Activated naive CD8-positive, alpha-beta T cell treated with anti-CD3 and anti-CD28 coated beads, Interleukin-2, amount 50 U/mL, for 16 hours (primary cell): Measurements from ENCODE around the gene CACNG5.

ENCODE experiments used
- DNase-seq: peaks from one replicate; pipeline ENCODE4 v3.0.0-alpha.2; 2020; ENCODE audit warnings: low read depth, low spot score

The CACNG5 gene

DNA sequence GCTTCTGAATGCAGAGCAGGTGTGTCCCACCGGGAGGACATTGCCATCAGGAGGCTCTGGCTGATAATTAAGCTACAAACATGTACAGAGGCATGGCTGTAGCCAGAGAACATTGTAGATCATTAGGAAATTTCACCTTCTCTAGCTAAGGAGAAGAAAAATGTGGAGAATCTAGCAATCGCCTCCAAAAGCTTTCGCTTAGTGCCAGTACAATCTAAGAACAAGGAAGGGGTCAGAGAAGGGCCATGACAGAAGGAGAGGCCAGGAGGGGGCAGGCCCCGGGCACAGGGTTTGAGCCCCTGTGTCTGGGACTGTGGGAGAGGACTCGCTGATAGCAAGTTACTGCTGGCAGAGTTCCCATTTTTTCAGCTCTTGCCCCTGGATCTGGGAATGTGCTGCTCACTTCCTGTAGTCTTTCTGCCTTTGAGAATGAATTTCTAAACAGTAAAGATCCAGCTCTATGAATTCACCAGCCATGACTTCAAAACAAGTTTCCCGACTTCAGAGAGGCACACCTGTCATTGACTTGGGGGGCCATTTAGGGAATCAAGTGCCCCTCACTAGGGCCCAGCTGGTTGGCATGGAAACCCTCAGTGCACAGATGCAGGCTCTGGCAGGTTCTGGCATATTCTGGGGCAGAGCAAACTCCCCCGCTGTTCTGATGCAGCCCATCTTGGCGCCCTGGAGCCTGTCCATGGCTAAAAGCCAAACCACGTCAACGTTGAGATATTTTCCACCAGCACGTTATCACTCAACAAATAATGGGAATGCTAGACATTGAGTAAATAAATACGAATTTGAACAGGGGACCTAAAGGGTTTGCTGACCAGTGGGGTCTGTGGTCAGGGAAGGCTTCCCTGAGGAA lies 70.1 kb downstream of the CACNG5 start:
- DNase-seq: no peak

DNA sequence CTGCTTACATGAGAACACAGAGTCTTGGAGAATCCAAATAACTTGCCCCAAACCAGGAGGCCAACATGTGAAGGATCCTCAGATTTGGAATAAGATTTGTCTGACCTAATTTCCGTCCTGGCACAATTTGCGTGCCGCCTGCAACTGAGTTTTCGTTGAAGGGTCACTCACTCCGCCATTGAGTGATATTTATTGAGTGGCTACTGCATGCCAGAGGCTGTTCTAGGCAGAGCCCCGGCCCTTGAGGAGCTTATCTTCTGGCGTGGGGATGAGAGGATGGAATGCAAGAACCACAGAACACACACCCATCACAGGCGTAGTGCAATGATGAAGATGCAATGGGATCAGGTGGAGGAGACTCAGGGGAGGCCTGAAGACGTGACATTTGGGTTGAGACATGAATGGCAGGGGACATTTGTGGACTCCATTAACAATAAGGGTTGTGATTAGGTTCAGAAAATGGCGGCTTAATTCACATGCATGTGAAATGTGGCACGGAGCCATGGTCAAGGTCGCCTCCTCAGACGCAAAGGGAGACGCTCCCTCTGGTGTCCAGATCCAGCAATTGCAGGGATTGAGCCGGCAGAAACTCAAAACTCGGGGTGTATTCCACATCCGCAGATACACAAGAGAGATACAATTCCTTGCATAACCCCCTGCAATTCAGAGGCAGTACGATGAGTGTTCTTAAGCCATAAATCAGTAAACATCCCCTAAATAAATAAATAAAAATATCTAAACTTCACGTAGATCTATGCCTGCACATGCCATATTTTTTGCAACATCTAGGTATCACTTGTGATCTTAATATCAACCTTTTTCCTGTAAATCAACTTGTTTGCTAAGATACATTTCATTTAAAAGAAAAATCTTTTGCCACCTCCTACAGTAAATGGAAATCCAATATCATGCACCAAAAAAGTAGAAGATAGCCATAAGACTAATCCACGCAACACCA lies 71.7 kb downstream of the CACNG5 start:
- DNase-seq: peak; percentile 23

- no peak for DNase-seq
Measured at GRCh38 chr17:66909804-66910373, 75.0 kb downstream of the CACNG5 start.

GRCh38 chr17:66910651-66911285 lies 75.9 kb downstream of the CACNG5 start:
- DNase-seq: no peak

GRCh38 chr17:66915204-66915611 lies 80.3 kb downstream of the CACNG5 start:
- DNase-seq: no peak

- DNase-seq: no peak
Measured at GRCh38 chr17:66915792-66916191, 80.9 kb downstream of the CACNG5 start.

GRCh38 chr17:66916946-66917345 lies 82.0 kb downstream of the CACNG5 start:
- no peak for DNase-seq

- DNase-seq: no peak
Measured at GRCh38 chr17:66918896-66919295, 84.0 kb downstream of the CACNG5 start.

GRCh38 chr17:66920435-66920834 lies 85.5 kb downstream of the CACNG5 start:
- no peak for DNase-seq

- DNase-seq: no peak
Measured at GRCh38 chr17:66920950-66921349, 86.0 kb downstream of the CACNG5 start.

DNA sequence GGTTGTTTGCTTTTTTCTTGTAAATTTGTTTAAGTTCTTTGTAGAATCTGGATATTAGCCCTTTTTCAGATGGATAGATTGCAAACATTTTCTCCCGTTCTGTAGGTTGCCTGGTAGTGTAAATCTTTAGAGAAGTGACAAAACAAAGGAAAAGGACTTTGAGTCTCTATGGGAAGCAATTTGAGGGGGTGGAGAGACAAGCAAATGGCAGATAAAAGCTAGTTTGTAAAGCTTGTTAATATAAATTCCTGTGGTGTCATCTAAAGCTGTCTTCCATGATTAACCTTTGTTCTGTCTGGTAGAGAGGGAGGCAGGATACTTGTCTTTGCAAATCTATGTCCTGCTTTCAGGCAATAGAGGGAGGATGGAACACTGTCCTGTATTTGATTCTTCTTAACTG lies 89.0 kb downstream of the CACNG5 start:
- DNase-seq: no peak

DNA sequence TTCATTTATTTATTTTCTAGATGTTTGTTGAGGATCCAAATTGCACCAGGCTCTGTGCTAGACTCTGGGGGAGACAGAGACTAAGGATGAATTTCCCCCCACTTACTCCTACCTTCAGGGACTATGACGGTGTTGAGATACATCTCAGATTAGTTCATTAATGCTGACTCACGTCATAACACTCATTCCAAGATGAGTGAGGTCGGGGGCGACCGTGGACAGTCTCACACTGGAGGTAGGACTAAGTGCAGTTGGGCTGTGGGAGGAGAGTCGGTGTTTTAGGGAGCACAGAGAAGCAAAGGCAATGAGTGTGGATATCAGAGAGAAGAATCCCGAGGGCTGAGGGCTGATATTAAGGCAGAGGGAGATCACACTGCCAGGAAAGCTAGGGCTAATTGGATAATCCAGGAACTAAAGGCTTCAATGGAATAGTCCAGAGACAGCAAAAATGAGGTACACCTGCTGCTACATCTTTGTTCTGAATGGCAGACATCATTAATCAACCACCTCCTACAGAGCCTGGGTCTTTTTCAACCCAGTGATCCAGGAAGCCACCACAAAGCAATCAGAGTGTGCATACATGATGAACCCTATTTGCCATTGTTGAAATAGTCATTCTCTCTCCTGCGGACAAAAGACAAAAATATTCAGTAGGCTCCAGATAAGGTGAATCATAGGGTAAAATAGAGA lies 91.0 kb downstream of the CACNG5 start:
- no peak for DNase-seq

DNA sequence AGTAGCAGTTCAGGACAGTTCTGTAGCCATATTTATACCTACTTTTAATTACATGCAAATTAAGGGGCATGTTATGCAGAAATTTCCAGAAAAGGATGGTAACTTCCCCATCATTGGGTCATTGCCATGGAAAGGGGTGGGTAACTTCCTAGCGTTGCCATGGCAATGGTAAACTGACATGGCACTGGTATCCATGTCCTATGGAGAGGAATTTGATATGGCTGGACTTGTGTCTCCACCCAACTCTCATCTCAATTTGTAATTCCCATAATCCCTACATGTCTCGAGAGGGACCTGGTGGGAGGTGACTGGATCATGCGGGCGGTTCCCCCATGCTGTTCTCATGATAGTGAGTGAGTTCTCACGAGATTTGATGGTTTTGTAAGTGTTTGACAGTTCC lies 94.0 kb downstream of the CACNG5 start:
- no peak for DNase-seq

DNA sequence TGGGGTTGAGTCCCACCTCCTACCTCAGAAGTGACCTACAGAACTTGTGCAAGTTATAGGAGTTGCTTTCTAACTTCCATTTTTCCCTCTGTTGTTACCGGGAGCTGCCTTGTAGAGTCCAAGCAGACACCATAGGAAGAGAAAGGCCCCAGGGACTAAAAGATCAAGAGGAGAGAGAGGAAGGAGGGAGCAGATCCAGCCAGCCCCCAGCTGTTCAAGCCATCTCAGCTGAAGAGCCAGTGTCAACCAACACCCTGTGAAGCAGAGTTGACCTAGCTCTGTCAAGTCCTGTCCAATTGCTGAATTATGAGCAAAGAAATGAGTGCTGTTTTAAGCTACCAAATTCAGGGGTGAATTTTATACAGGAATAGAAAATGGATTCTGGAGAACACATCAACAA lies 94.7 kb downstream of the CACNG5 start:
- DNase-seq: no peak

DNA sequence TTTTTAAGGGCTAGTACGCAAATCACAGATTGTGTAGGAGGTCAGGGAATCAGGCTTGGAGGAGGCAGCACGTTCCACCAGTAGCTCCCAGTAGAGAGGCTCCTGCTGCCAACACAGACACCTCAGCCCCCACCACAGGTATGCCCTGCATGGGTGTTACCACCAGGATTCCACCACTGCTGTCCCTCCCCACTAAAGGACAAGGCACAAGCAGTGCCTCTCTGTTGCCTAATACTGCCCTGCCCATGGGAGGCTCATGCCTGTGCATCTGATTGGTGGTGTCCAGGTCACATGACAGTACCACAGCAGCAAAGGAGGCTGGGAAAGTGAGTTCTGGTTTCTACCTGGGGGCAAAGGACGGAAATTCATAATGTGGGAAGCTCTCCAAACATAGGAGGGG lies 96.0 kb downstream of the CACNG5 start:
- no peak for DNase-seq

DNA sequence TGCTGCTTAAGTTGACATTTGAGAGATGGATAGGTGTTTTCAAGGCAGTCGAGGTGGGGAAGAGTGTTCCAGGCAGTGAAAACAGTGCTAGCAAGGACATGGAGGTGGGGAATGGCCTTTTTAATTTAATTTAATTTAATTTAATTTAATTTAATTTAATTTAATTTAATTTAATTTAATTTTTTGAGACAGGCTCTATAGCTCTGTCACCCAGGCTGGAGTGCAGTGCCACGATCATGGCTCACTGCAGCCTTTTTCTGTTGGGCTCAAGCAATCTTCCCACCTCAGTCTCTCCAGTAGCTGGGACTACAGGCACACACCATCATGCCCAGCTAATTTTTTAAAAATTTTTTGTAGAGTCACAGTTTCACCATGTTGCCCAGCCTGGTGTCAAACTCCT lies 97.4 kb downstream of the CACNG5 start:
- no peak for DNase-seq

DNA sequence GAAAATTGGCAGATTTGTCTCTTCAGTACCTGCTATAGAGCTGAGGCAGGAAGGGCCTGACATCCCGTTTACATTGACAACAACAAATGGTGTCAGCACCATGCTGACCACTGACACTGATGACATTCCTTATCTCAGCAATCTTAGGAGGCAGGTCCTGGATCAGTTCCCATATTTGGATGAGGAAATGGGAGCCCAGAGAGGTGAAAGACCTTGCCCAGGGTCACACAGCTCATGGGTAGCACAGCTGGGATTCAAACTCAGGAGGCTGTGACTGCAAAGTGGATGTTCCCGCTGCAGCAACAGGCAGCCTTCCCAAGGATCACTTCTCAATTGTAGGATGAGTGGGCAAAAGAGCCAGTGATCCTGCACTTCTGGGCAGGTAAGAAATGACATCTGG lies 99.1 kb downstream of the CACNG5 start:
- no peak for DNase-seq
